ENCODE measurements around the gene ASPSCR1.

The ASPSCR1 gene

DNA sequence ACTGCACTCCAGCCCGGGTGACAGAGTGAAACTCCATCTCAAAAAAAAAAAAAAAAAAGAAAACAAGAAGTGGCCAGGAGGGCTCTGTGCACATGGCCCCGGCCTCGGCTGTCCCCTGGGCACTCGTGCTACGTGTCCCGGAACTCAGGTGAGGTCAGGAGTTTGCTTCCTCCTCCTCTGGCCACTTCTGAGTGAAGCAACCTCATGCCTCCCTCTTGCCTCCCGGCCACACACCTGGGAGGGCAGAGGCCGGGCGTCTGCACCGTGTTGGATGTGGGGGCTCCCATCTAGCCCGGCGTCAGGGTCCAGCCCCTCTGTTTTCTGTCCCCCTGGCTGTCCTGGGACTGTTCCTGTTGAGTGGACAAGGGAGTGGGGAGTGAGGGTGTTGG is 22.2 kb downstream of the ASPSCR1 start:
- DNase-seq (ENCODE audit: low read depth in 2 of 2): no peak

DNA sequence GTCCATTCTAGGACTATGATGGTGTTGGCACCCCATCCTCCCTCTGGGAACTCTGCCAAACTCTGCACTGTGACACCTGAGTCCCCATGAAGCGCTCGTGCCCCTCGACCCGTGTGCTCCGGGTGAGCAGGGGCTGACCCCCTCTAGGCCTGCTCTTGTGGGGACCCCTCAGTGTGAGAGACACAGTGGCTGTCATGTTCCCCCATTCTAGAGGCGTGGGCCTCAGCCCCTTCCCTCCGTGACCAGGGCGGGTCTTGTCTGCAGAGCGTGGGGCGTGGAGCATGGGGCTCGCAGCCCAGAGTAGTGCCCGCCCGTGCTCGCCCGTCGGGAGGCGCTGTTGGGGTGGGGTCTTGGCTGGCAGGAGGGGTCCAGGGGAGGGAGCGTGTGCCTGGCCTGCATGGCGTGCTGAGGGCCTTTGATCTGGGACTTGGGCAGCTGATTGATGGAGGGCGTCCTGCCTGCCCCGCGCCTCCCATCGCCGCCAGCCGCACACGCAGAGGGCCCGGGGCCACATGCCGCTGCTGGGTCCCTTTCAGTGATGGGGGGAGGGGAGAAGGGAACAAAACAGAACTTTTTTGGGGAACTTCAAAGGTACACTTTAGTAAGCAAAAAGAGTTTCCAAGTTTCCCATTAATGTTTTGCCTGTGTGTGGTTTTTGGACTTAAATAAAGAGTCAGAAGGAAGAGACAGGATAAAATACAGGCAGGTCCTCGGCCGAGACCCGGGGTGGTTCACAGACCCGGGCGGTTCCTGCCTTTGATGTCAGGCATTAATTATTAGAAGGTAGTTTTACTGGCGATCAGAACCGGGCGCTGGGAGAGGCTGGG is 22.8 kb downstream of the ASPSCR1 start:
- DNase-seq (ENCODE audit: low read depth in 2 of 2): no peak

DNA sequence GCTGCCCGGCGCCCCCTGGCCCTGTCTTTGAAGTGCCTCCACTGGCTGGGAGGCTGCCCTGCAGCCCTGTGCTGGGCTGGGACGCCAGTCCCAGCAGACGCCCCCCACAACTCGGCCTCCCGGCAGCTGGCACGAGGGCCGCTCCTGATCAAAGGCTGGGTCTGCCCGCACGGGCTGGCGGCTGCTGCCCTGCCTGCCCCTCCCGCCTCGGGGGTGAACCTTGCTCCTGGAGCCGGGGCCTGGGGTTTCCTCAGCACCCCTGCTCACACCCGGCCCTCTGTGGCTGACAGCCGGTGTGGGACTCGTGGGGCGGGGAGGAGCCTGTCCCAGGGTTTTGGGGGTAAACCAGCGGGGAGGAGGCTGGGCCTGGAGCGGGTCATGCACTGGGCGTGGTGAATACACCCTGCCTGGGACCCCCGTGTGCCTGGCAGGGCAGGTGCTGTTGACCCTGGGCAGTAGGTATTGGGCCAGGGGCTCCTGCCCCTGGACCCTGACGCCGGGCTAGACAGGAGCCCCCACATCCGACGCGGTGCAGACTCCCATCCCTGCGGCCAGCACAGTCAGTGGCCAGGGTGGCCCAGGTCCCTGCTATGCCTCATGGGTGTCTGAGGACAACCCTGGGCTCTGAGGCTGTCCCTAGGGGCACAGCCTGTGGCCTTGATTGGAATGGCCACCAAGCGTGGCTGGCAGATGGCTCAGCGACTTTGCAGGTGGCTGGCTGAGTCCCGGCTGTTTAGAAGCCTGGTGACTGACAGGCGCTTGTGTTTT is 23.6 kb downstream of the ASPSCR1 start:
- no peak for DNase-seq (ENCODE audit: low read depth in 2 of 2)

DNA sequence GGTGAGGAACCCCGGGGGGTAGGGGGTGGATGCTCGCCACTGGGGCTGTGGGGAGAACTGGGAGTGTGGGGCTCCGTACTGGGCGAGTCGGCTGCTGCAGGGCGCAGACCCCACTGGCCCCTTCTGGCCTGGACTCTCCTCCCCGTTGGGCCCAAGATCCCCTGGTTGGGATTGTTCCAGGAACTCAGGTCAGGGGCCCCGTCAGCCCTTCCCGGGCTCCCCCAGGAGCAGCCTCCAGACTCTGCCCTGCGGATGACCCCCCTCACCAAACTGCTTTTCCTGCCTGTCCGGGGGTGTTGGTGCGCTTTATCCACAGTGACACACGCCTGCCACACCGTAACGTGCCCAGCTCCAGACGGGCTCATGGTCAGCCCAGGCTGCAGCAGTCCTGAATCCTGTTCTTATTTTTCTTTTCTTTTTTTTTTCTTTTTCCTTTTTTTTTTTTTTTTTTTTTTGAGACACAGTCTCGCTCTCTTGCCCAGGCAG is 24.2 kb downstream of the ASPSCR1 start:
- no peak for DNase-seq (ENCODE audit: low read depth in 2 of 2)

DNA sequence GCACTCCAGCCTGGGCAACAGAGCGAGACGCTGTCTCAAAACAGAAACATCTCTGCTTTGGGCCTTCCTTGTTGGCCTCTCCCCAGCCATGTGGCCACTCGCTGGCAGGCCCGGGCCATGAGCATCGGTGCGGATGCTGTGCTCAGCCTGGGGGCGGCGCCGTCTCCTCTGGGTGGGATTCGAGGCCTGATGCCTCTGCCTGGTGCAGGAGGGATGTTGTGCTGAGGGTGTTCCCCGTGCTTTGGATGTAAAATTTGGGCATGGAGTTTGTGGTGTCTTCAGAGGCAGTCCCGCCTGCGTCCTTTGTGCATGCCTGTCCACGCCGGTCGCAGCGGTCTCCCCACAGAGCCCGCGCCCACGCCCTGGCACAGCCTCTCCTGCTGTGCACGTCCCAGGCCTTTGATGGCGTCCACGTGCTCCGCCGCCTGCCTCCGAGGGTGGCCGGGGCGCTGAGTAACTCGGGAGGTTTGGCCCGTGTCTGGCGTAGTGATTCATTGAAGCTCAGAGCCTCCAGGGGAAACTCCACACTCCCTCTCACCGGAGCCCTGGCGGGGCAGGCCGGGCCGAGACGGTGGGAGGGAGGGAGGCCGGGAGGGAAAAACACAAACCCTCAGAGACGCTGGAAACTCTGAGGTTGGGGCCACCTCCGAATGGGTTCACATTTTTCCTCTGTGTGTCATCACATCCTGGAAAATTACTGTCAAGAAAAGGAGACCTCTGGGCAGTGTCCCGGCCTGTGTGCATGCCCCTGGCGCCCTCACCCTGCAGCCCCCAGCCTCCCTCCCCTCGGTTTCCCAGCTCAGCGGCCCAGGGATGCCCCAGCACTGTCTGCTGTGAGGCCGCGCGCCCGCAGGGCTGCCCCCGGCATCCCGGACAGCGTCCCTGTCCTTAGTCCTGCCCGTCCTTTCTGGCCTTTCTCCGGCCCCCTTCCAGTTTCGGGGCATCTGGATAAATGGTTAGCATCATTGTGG is 26.3 kb downstream of the ASPSCR1 start:
- DNase-seq (ENCODE audit: low read depth in 2 of 2): peak in 1 of 2 donors; percentile 11

DNA sequence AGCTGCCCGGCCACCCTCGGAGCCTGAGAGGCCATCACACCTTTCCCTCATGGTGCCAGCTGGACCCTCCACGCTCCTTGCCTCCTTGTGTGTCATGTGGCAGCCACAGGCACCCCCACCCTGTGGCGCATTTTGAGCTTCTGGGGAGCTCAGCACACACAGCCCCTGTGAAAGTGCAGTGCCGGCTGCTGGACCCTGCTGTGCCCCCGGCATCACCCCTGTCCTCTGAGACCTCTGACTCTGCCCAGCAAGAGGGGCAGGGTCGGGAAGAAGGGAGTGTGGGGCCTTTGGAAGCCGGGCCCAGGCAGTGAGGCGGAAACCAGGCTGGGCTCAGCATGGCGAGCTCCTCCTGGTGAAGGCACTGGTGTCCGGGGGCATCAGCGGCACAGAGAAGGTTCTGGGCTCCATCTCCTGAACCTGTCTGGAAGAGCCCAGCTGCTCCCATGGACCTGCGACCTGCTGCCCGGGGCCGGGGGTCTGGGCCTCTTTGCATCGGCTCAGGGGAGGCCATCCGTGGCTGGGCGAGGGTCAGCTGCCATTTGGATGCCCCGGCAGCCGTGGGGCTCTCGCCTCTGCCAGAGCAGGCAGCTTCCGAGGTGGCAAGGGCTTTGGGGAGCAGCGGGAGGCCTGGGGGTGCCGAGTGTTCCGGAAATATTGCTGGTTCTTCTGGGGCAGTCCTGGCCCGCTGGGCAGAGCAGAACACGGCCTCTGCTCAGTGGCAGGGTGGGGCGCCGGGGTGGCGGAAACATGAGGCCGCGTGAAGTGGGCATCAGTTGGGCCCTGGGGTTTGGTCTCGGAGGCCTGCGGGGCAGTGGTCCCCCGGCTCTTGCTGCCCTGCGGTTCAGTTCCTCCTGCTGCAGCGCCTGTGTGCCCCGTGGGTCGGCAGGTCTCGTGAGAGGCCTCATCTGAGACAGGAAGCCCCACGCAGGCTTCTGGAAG is 27.4 kb downstream of the ASPSCR1 start:
- no peak for DNase-seq (ENCODE audit: low read depth in 2 of 2)

DNA sequence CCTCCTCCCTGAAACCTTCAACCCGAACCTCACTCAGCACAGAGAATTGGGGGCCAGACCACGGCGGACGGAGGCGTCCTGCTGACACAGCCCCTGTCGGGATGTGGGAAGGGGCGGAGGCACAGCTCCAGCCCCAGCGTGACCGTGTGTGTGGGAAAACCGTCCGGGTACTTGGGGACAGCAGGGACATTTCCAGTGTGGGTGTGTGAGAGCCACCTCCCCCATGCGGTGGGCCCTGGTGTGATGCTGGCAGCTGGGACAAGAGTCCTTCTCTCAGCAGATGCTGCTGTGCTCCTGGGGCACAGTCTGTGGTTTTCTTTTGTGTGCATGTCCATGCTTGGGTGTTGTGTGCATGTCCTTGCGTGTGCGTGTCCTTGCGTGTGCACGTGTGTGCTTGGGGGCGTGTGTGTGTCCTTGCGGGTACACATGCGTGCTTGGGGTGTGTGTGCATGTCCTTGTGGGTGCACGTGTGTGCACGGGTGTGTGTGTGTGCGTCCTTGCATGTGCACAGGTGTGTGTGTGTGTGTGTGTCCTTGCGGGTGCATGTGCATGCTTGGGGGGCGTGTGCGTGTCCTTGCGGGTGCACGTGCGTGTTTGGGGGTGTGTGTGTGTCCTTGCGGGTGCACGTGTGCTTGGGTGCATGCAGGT is 28.4 kb downstream of the ASPSCR1 start:
- DNase-seq (ENCODE audit: low read depth in 2 of 2): no peak

DNA sequence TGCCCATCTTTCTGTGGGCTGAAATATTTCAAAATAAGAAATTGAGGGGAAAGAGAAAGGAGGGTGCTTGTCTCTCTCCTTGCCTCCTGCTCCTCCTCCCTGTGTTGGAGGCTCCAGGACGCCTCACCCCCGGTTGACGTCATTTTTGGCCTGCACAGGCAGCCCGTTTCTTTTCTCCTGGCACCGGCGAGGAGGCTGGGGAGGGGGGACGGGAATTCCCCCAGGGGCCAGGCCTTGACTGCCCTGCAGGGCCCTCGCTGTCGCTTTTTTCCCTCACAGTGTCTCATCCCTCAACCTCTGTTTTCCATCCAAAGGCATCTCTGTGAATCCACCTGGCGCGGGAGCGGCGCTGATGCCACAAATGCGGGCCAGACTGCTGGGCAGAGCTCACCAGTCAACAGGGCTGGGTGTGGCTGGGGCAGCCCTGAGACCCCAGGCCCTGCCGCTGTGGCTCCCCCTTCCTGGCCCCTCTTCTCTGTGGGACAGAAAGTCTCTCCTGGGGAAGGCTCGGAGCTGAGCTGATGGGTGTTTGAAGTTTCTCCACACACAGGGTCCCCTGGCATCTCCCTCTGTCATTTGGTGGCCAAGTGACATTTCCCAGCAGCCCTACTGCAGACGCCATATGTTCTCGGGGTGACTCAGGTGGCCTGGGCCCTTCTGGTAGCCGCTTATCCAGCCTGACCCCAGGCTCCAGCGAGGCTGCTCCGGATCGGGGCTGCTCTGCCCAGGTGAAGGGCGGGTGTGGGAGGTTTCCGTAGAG is 29.2 kb downstream of the ASPSCR1 start:
- no peak for DNase-seq (ENCODE audit: low read depth in 2 of 2)

DNA sequence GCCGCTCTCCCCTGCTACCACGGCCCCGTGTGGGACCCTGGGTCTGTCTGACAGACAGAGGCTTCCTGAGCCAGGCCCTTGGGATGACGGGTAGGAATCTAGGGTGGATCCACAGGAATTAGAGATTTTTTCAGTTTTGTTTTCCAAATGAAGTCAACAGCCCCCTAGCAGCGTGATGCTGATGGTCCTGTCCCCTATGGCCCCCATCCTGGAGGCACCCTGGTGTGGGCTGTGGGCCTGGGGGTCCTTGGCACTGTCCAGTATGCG is 29.7 kb downstream of the ASPSCR1 start:
- DNase-seq (ENCODE audit: low read depth in 2 of 2): no peak

DNA sequence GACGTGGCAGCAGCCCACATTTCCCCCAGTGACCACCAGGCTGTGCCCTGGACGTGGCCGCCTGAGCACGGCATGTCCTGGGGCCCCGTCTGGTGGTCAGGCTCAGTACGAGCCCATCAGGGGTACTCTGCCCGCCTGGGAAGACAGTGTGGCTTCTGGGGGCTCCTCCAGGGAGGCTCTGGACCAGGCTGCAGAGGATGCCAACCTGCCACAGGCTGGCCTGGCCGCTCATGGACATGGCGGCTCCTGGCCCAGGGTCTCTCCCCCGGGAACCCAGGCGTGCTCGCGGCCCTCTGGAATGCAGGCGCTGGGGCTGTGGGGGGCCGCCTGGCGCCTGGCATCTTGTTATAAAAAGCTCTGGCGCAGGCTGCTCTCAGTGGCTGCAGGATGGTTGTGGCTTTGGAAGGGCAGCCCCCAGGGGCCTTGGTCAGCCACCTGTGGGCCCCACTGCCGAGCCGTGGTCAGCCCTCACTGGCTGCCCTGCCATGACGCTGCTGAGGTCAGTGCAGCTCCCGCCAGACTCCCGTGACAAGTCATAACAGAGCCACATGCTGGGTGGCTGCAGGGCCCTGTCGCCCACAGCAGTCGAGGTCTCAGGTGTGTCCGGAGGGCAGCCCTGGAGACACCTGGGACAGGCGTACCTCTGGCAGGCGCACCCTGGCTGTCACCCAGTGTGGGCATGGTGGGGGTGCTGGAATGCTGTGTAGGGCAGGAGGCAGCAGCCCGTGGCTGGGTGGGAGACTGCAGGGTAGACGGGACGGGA is 30.2 kb downstream of the ASPSCR1 start:
- no peak for DNase-seq (ENCODE audit: low read depth in 2 of 2)

DNA sequence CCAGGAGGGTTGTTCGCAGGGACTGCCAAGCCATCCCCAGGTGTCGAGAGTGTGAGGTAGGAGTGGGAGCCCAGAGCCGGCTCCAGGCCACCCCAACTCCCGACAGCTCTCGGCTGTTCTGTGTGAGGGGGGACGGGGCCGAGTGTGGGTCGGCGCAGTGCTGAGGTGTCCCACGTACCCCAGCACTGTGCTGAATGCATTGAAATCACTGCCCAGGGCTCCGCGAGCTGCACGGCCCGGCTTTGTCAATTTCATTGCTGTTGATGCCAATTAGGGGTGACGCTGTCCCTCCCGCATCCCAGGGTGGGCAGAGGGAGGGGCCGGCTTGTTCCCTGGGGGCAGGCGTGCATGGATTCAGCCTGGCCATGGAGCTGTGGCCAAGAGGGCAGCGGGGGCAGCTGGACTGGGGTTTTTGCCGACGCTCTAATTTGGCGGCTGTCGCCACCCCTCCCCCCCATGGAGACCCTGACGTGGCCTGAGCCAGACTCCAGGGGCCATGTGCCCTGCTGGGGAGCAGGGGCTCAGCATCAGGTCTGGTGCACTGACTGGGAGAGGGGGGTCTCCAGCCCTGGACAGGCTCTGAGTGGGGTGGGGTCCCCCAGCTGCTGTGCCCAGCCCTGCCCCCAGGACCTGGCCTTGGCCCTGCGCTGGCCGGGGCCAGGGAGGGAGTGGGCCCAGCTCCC is 31.0 kb downstream of the ASPSCR1 start:
- no peak for DNase-seq (ENCODE audit: low read depth in 2 of 2)

DNA sequence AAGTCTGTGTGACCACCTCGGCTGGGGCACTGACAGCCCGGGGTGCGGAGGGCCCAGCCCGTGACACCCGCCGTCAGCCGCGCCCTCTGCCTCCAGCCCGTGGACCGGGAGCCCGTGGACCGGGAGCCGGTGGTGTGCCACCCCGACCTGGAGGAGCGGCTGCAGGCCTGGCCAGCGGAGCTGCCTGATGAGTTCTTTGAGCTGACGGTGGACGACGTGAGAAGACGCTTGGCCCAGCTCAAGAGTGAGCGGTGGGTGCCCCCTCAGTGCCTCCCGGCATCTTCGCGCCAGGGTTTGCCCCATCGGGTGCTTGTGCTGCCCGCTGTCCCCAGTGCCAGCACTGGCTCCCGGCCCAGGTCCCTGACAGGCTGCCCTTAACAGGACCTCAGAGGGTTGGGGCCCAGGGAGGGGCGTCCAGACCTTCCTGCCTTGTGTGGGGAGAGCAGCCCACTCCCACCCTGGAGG is 31.5 kb downstream of the ASPSCR1 start:
- DNase-seq (ENCODE audit: low read depth in 2 of 2): no peak

DNA sequence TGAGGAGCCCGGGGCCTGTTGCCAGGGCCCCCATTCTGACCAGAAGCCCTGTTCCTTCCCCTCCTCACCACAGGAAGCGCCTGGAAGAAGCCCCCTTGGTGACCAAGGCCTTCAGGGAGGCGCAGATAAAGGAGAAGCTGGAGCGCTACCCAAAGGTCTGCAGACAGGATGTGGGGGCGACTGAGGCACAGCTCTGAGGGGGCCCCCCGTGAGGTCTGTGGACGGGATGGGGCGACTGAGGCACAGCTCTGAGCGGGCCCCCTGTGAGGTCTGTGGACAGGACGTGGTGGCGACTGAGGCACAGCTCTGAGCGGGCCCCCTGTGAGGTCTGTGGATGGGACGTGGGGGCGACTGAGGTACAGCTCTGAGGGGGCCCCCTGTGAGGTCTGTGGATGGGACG is 32.0 kb downstream of the ASPSCR1 start:
- no peak for DNase-seq (ENCODE audit: low read depth in 2 of 2)

DNA sequence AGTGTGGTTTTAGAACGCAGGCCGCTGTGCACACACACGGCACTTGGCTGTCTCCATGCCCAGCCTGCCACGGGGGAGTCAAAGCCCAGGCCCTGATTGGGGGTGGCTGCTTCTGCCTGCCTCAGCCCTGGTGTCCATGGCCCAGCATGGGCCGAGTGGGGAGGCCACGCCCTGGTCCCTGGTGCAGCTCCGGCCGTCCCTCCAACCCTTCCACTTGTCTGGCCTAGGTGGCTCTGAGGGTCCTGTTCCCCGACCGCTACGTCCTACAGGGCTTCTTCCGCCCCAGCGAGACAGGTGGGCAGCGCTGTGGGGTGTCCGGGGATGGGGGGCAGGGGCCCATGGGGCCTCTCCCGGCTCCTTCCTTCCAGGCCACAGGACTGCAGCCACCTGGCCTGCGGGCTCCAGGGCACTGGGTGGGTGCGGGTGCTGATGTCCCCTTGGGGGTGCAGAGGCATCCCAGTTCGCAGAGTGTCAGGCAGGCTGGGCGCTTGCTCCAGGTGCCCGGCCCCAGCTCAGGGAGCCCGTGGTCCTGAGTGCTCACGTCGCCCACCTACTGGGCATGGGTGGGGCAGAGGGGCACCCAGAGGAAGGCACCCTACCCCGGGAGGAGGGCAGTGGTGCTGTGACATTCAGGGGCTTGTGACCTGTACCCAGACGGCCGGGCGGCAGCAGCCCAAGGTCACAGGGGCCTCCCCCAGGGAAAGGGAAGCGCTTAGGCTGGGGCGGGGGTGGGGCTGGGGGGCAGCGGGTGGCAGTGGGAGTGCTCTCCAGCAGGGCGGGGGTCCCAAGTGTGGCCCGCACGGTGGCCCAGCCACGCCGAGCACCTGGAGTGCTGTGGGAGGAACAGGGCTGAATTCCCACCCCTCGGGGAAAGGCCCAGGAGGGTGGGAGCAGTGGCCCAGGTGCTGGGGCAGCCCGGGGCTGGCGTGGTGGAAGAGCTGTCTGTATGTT is 33.4 kb downstream of the ASPSCR1 start:
- DNase-seq (ENCODE audit: low read depth in 2 of 2): no peak

DNA sequence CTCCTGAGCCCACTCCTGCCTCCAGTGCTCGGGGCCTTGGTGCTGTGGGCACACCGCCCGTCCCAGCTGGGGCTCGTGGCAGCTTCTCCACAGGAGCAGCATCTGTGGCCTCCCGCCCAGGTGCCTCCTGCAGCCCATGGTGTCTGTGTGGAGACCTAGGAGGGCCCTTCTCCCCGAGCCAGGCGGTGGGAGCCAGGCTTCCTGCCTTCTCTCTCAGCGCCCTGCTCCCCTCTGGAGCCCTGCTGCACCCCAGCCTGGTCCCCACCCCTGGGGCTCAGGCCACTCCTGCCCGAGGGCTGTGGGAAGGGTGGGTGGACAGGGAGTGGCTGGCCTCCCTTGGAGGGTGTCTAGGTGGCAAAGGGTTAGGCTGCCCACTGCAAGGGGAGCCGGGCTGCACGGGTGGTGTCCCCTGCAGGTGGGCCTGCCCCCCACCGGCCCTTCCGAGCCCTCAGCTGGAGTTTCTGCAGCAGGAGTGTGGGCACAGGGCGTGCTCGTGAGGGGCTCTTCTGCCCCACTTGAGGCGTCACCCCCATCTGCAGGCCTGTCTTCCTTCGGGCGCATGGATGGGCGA is 34.3 kb downstream of the ASPSCR1 start:
- DNase-seq (ENCODE audit: low read depth in 2 of 2): no peak

DNA sequence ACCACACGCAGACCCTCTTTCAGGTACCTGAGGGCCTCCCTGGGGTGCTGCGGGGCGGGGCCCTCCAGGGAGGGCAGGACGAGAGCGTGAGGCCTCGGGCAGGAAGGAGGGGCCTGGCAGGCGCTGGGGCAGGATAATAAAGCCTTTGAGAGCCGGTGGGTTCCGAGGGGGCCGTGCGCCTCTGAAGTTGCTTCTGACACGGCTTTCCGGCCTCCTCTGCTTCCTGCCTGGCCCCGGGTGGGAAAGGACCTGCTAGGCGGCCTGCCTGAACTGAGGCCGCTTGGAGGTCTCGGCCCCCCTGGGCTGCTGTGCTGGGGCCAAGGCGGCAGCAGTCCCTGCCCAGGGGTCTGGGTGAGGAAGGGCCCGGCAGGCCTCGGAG is 34.8 kb downstream of the ASPSCR1 start:
- no peak for DNase-seq (ENCODE audit: low read depth in 2 of 2)

All from stimulated activated CD4-positive, alpha-beta T cell treated with anti-CD3 and anti-CD28 coated beads, Interleukin-1b, Interleukin-23, amount 100 ng/mL, for 4 hours (primary cell).